Trophoblast cell (in vitro differentiated cells and primary cell): ENCODE data around the gene DISP2.
A peak's percentile ranks its signal among the peaks of the same experiment; 100 is the strongest.

Experiments
- DNase-seq, 2 donors: peaks; one replicate each; pipeline ENCODE4 v3.0.0-alpha.2; 2016
- H2AFZ ChIP-seq: 2 replicates; pipeline ENCODE4 v1.6.1; 2013; ENCODE audit warnings: low read length, moderate library complexity, mild to moderate bottlenecking; ENCODE audit not compliant: insufficient read depth, poor library complexity
- H2AK5ac ChIP-seq: 2 replicates; pipeline ENCODE4 v1.6.1; 2013; ENCODE audit warnings: mild to moderate bottlenecking, low read length
- H2BK120ac ChIP-seq: 2 replicates; pipeline ENCODE4 v1.6.1; 2013; ENCODE audit warnings: low read length, mild to moderate bottlenecking, moderate library complexity; ENCODE audit not compliant: insufficient read depth, poor library complexity
- H2BK12ac ChIP-seq: 2 replicates; pipeline ENCODE4 v1.6.1; 2013; ENCODE audit warnings: mild to moderate bottlenecking, low read length, moderate library complexity
- H2BK5ac ChIP-seq: 2 replicates; pipeline ENCODE4 v1.6.1; 2013; ENCODE audit warnings: low read length, low read depth, moderate library complexity, mild to moderate bottlenecking; ENCODE audit not compliant: poor library complexity
- H3K14ac ChIP-seq: 2 replicates; pipeline ENCODE4 v1.6.1; 2013; ENCODE audit warnings: mild to moderate bottlenecking, low read length
- H3K18ac ChIP-seq: 2 replicates; pipeline ENCODE4 v1.6.1; 2013; ENCODE audit warnings: mild to moderate bottlenecking, low read length
- H3K23ac ChIP-seq: 2 replicates; pipeline ENCODE4 v1.6.1; 2013; ENCODE audit warnings: low read length
- H3K27ac ChIP-seq: 2 replicates; pipeline ENCODE4 v1.5.1; 2013; ENCODE audit warnings: low read depth, mild to moderate bottlenecking, inconsistent platforms, low read length, moderate library complexity
- H3K27me3 ChIP-seq: 2 replicates; pipeline ENCODE4 v1.6.1; 2013; ENCODE audit warnings: inconsistent platforms, mild to moderate bottlenecking, low read length, moderate library complexity; ENCODE audit not compliant: insufficient read depth
- H3K36me3 ChIP-seq, 2 experiments: 1 replicate in 1 of 2; 2 replicates in 1 of 2; pipeline ENCODE4 v1.6.1; 2013; ENCODE audit warnings: low read length in 2 of 2, mild to moderate bottlenecking in 2 of 2, moderate library complexity in 1 of 2; ENCODE audit not compliant: insufficient read depth in 2 of 2, control insufficient read depth in 1 of 2
- H3K4ac ChIP-seq: 2 replicates; pipeline ENCODE4 v1.6.1; 2013; ENCODE audit warnings: low read depth, mild to moderate bottlenecking, low read length, moderate library complexity
- H3K4me1 ChIP-seq, 2 experiments: 1 replicate in 1 of 2; 2 replicates in 1 of 2; pipeline ENCODE4 v1.6.1; 2013; ENCODE audit warnings: low read length in 2 of 2, mild to moderate bottlenecking in 2 of 2, moderate library complexity in 1 of 2; ENCODE audit not compliant: insufficient read depth in 2 of 2, control insufficient read depth in 1 of 2
- H3K4me2 ChIP-seq: 2 replicates; pipeline ENCODE4 v1.6.1; 2013; ENCODE audit warnings: inconsistent platforms, mild to moderate bottlenecking, low read length, moderate library complexity
- H3K4me3 ChIP-seq: 2 replicates; pipeline ENCODE4 v1.5.1; 2013; ENCODE audit warnings: mild to moderate bottlenecking, low read depth, low read length, inconsistent platforms
- H3K79me1 ChIP-seq: one replicate; pipeline ENCODE4 v1.6.1; 2013; ENCODE audit warnings: low read length
- H3K79me2 ChIP-seq: 2 replicates; pipeline ENCODE4 v1.6.1; 2013; ENCODE audit warnings: low read length, mild to moderate bottlenecking; ENCODE audit not compliant: control insufficient read depth, insufficient read depth, poor library complexity
- H3K9ac ChIP-seq: 2 replicates; pipeline ENCODE4 v1.6.1; 2013; ENCODE audit warnings: mild to moderate bottlenecking, low read length
- H3K9me3 ChIP-seq: 2 replicates; pipeline ENCODE4 v1.6.1; 2013; ENCODE audit warnings: low read depth, mild to moderate bottlenecking, control low read depth, inconsistent platforms, low read length; ENCODE audit not compliant: insufficient read depth
- H4K12ac ChIP-seq: 2 replicates; pipeline ENCODE4 v1.6.1; 2013; ENCODE audit warnings: low read depth, mild to moderate bottlenecking, low read length, moderate library complexity
- H4K8ac ChIP-seq: 2 replicates; pipeline ENCODE4 v1.6.1; 2013; ENCODE audit warnings: low read depth, mild to moderate bottlenecking, low read length, moderate library complexity
- H4K91ac ChIP-seq: one replicate; pipeline ENCODE4 v1.6.1; 2013; ENCODE audit warnings: low read depth, mild to moderate bottlenecking, low read length, moderate library complexity
- WGBS: extraction: QIAGEN DNeasy Blood & Tissue Kit; methylation state at CpG from one replicate; pipeline ENCODE4 v1.1.7; 2013; ENCODE audit warnings: missing lambda C conversion rate; ENCODE audit not compliant: insufficient read length, insufficient coverage; ENCODE audit errors: extremely low coverage; 5-methylcytosine and 5-hydroxymethylcytosine counted together

The DISP2 gene

GRCh38 chr15:40345225-40345866 lies 12.7 kb upstream of the DISP2 start:
- no peak overlapping the region for H2BK12ac ChIP-seq
- no peak overlapping the region for H3K27ac ChIP-seq
- H2BK120ac ChIP-seq: no peak overlapping the region
- no peaks in the 10 kb centered on the region for H3K36me3 ChIP-seq
- peaks cover 2% of the 10 kb centered on the region for H3K9me3 ChIP-seq
- H3K79me1 ChIP-seq: no peaks in the 10 kb centered on the region
- H3K27me3 ChIP-seq: no peaks in the 10 kb centered on the region
- no peak overlapping the region for H4K12ac ChIP-seq
- H3K9ac ChIP-seq: no peak overlapping the region
- H3K18ac ChIP-seq: no peak overlapping the region
- no peak overlapping the region for H4K8ac ChIP-seq
- DNase-seq: no peak
- H3K4ac ChIP-seq: no peak overlapping the region
- H3K4me1 ChIP-seq: peaks cover 0 to 3% of the 10 kb centered on the region in 2 experiments
- H3K4me2 ChIP-seq: no peak overlapping the region
- H2AK5ac ChIP-seq: no peak overlapping the region
- no peak overlapping the region for H3K14ac ChIP-seq
- no peaks in the 10 kb centered on the region for H3K79me2 ChIP-seq
- H4K91ac ChIP-seq: no peak overlapping the region
- H2AFZ ChIP-seq: no peak overlapping the region
- H3K23ac ChIP-seq: no peak overlapping the region
- no peak overlapping the region for H2BK5ac ChIP-seq
- H3K4me3 ChIP-seq: no peak overlapping the region
- no CpG with 5 or more reads among the region's 10 CpGs for WGBS

GRCh38 chr15:40345867-40346578 lies 12.0 kb upstream of the DISP2 start:
- Histone ChIP-seq H2BK5ac (no peak overlapping the region), H3K9ac (no peak overlapping the region), H3K4me2 (no peak overlapping the region), H3K79me2 (no peaks in the 10 kb centered on the region), H3K27me3 (no peaks in the 10 kb centered on the region), H4K12ac (no peak overlapping the region), H2AFZ (no peak overlapping the region), H3K14ac (no peak overlapping the region), H3K18ac (no peak overlapping the region), H4K91ac (no peak overlapping the region), H3K23ac (no peak overlapping the region), H2AK5ac (no peak overlapping the region), H3K9me3 (peaks cover 2% of the 10 kb centered on the region), H2BK12ac (no peak overlapping the region), H3K27ac (no peak overlapping the region), H2BK120ac (no peak overlapping the region), H3K4ac (no peak overlapping the region), H3K4me1 (no peaks in the 10 kb centered on the region), H3K36me3 (no peaks in the 10 kb centered on the region), H3K79me1 (no peaks in the 10 kb centered on the region), H4K8ac (no peak overlapping the region), H3K4me3 (no peak overlapping the region)
- WGBS: no CpG with 5 or more reads among the region's 6 CpGs
- no peak for DNase-seq

- Histone ChIP-seq H3K9me3 (peaks cover 2% of the 10 kb centered on the region), H3K9ac (no peak overlapping the region), H3K79me2 (no peaks in the 10 kb centered on the region), H3K79me1 (no peaks in the 10 kb centered on the region), H4K91ac (no peak overlapping the region), H3K14ac (no peak overlapping the region), H3K4me2 (no peak overlapping the region), H3K18ac (no peak overlapping the region), H2BK120ac (no peak overlapping the region), H3K27me3 (no peaks in the 10 kb centered on the region), H2AK5ac (no peak overlapping the region), H4K12ac (no peak overlapping the region), H3K23ac (no peak overlapping the region), H3K4me1 (no peaks in the 10 kb centered on the region), H2AFZ (no peak overlapping the region), H4K8ac (no peak overlapping the region), H3K4ac (no peak overlapping the region), H3K27ac (no peak overlapping the region), H2BK5ac (no peak overlapping the region), H3K36me3 (no peaks in the 10 kb centered on the region), H2BK12ac (no peak overlapping the region), H3K4me3 (no peak overlapping the region)
- no peak for DNase-seq
- no CpG with 5 or more reads among the region's 15 CpGs for WGBS
These were observed 11.2 kb upstream of the DISP2 start for GRCh38 chr15:40346579-40347558.

GRCh38 chr15:40347559-40348473 lies 10.2 kb upstream of the DISP2 start:
- H4K12ac ChIP-seq: no peak overlapping the region
- no peak overlapping the region for H3K14ac ChIP-seq
- no peak overlapping the region for H2BK120ac ChIP-seq
- no peaks in the 10 kb centered on the region for H3K27me3 ChIP-seq
- H3K9me3 ChIP-seq: peaks cover 2% of the 10 kb centered on the region
- peak; percentile 42 to 55 for DNase-seq
- H4K91ac ChIP-seq: no peak overlapping the region
- no peaks in the 10 kb centered on the region for H3K79me1 ChIP-seq
- H3K79me2 ChIP-seq: no peaks in the 10 kb centered on the region
- no peak overlapping the region for H2BK12ac ChIP-seq
- H3K18ac ChIP-seq: no peak overlapping the region
- no peak overlapping the region for H4K8ac ChIP-seq
- no peak overlapping the region for H2AK5ac ChIP-seq
- H2BK5ac ChIP-seq: no peak overlapping the region
- no peak overlapping the region for H3K9ac ChIP-seq
- WGBS: no CpG with 5 or more reads among the region's 11 CpGs
- H3K4ac ChIP-seq: no peak overlapping the region
- no peak overlapping the region for H3K4me2 ChIP-seq
- no peak overlapping the region for H3K27ac ChIP-seq
- no peak overlapping the region for H3K23ac ChIP-seq
- no peaks in the 10 kb centered on the region for H3K36me3 ChIP-seq
- H3K4me3 ChIP-seq: no peak overlapping the region
- H2AFZ ChIP-seq: no peak overlapping the region
- H3K4me1 ChIP-seq: no peaks in the 10 kb centered on the region
